ENCODE data around the gene CFAP92. TPM values are rescaled to one million over a fixed set of nuclear protein-coding genes. Genes with fewer than 3 reads are reported as not detected.

CFAP92 gene
- total RNA-seq, 1 experiment from 2014 or later: not detected

Other genes with a start within 250 kb of the CFAP92 start
- 35.2 and 46.5 TPM in 2 replicates for gene ACAD9, start 114.5 kb downstream of the CFAP92 start, total RNA-seq (2014; rRNA removed; shearing (Covaris generic))
- gene EFCC1, start 7.2 kb upstream of the CFAP92 start, total RNA-seq (2014; rRNA removed; shearing (Covaris generic)): not detected in 2 replicates
- not detected in 2 replicates for gene GP9, start 66.7 kb upstream of the CFAP92 start, total RNA-seq (2014; rRNA removed; shearing (Covaris generic))
- gene RAB43, start 127.7 kb upstream of the CFAP92 start, total RNA-seq (2014; rRNA removed; shearing (Covaris generic)): 13.0 and 17.5 TPM in 2 replicates
- 30.3 and 64.2 TPM in 2 replicates for gene ISY1, start 167.0 kb upstream of the CFAP92 start, total RNA-seq (2014; rRNA removed; shearing (Covaris generic))
- 379 and 384 TPM in 2 replicates for gene CNBP, start 189.8 kb upstream of the CFAP92 start, total RNA-seq (2014; rRNA removed; shearing (Covaris generic))